A549 (cell line): Measurements from ENCODE around the gene ADAMTSL3.

Experiments
- CBX2 ChIP-seq: fragments of 200-600 bp; sonication (generic); IDR thresholded peaks from 2 replicates; pipeline ENCODE4 v1.6.1; 2016; ENCODE audit warnings: low read depth, mild to moderate bottlenecking, borderline replicate concordance
- CEBPB ChIP-seq, 2 experiments: fragments of >200 bp in 1 of 2; sonication (Bioruptor Twin) in 1 of 2; formaldehyde crosslinking in 1 of 2; IDR thresholded peaks; 2 replicates each; pipeline ENCODE4 v1.6.1; 2012 to 2016
- EHMT2 ChIP-seq: fragments of 200-600 bp; sonication (generic); IDR thresholded peaks from 2 replicates; pipeline ENCODE4 v1.6.1; 2016; ENCODE audit warnings: antibody characterized with exemption, low read depth, mild to moderate bottlenecking, moderate library complexity
- EP300 ChIP-seq, 2 experiments: fragments of >200 bp; sonication (Bioruptor Twin); formaldehyde crosslinking; IDR thresholded peaks; 2 replicates in 1 of 2; 3 replicates in 1 of 2; pipeline ENCODE4 v1.6.1; 2016 to 2017
- KDM5A ChIP-seq: fragments of 200-600 bp; sonication (generic); IDR thresholded peaks from 2 replicates; pipeline ENCODE4 v1.6.1; 2016; ENCODE audit warnings: antibody characterized with exemption, mild to moderate bottlenecking
- MAFK ChIP-seq: fragments of 450-650 bp; IDR thresholded peaks from 2 replicates; pipeline ENCODE4 v1.6.1; 2014; ENCODE audit not compliant: partially characterized antibody
- MAZ ChIP-seq: fragments of 150-350 bp; IDR thresholded peaks from 2 replicates; pipeline ENCODE4 v1.6.1; 2014; ENCODE audit warnings: antibody characterized with exemption, low read depth, low read length, borderline replicate concordance
- NPAS2 ChIP-seq: fragments of 250-450 bp; sonication (Bioruptor Pico); IDR thresholded peaks from 2 replicates; pipeline ENCODE4 v1.8.0; 2022; ENCODE audit warnings: mild to moderate bottlenecking, moderate library complexity, borderline replicate concordance
- POLR2A ChIP-seq: IDR thresholded peaks from 2 replicates; pipeline ENCODE4 v1.6.1; 2012; ENCODE audit warnings: mild to moderate bottlenecking, low read length
- SMC3 ChIP-seq: fragments of >200 bp; sonication (Bioruptor Twin); formaldehyde crosslinking; IDR thresholded peaks from 3 replicates; pipeline ENCODE4 v1.6.1; 2018; ENCODE audit warnings: inconsistent platforms
- TF ChIP-seq, protein P1 (sequence below): fragments of 200-600 bp; sonication (generic); IDR thresholded peaks from 2 replicates; pipeline ENCODE4 v1.6.1; 2016; ENCODE audit warnings: antibody characterized with exemption, mild to moderate bottlenecking, moderate library complexity
- TF ChIP-seq, protein P2 (sequence below): fragments of >200 bp; sonication (Bioruptor Twin); formaldehyde crosslinking; IDR thresholded peaks from 3 replicates; pipeline ENCODE4 v1.5.1; 2016
- TF ChIP-seq, protein P3 (sequence below): IDR thresholded peaks from 2 replicates; pipeline ENCODE4 v1.6.1; 2012

DNA sequence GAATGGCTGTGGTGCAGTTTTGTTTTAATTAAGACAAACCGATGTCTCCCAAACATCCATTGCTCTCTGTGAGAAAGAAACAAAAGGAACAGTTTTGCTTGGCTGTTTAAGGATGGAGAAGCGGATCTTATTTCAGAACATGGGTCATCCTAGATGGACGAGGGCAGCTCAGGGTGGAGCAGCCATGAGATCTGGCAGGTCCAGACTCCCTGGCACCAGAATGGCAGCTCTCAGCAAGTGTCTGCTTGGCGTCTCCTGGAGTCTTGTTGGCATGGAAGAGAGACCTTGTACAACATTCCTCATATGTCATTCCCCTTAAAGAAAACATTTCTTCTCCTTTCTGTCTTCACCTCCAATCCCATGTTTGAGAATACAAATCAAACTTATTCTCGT, 93.8 kb downstream of the ADAMTSL3 start:
- TF ChIP-seq SMC3, result no peak
- TF ChIP-seq, protein P1, sequence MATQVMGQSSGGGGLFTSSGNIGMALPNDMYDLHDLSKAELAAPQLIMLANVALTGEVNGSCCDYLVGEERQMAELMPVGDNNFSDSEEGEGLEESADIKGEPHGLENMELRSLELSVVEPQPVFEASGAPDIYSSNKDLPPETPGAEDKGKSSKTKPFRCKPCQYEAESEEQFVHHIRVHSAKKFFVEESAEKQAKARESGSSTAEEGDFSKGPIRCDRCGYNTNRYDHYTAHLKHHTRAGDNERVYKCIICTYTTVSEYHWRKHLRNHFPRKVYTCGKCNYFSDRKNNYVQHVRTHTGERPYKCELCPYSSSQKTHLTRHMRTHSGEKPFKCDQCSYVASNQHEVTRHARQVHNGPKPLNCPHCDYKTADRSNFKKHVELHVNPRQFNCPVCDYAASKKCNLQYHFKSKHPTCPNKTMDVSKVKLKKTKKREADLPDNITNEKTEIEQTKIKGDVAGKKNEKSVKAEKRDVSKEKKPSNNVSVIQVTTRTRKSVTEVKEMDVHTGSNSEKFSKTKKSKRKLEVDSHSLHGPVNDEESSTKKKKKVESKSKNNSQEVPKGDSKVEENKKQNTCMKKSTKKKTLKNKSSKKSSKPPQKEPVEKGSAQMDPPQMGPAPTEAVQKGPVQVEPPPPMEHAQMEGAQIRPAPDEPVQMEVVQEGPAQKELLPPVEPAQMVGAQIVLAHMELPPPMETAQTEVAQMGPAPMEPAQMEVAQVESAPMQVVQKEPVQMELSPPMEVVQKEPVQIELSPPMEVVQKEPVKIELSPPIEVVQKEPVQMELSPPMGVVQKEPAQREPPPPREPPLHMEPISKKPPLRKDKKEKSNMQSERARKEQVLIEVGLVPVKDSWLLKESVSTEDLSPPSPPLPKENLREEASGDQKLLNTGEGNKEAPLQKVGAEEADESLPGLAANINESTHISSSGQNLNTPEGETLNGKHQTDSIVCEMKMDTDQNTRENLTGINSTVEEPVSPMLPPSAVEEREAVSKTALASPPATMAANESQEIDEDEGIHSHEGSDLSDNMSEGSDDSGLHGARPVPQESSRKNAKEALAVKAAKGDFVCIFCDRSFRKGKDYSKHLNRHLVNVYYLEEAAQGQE, result no peak
- TF ChIP-seq EP300 (IDR thresholded peaks at IDR 0.05), result no peak
- no peak for TF ChIP-seq CBX2
- TF ChIP-seq KDM5A, result no peak
- no peak for TF ChIP-seq MAZ
- no peak for TF ChIP-seq POLR2A
- TF ChIP-seq, protein P2, sequence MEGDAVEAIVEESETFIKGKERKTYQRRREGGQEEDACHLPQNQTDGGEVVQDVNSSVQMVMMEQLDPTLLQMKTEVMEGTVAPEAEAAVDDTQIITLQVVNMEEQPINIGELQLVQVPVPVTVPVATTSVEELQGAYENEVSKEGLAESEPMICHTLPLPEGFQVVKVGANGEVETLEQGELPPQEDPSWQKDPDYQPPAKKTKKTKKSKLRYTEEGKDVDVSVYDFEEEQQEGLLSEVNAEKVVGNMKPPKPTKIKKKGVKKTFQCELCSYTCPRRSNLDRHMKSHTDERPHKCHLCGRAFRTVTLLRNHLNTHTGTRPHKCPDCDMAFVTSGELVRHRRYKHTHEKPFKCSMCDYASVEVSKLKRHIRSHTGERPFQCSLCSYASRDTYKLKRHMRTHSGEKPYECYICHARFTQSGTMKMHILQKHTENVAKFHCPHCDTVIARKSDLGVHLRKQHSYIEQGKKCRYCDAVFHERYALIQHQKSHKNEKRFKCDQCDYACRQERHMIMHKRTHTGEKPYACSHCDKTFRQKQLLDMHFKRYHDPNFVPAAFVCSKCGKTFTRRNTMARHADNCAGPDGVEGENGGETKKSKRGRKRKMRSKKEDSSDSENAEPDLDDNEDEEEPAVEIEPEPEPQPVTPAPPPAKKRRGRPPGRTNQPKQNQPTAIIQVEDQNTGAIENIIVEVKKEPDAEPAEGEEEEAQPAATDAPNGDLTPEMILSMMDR, result no peak
- TF ChIP-seq, protein P3, sequence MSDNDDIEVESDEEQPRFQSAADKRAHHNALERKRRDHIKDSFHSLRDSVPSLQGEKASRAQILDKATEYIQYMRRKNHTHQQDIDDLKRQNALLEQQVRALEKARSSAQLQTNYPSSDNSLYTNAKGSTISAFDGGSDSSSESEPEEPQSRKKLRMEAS, result no peak
- no peak for TF ChIP-seq MAFK
- no peak for TF ChIP-seq CEBPB (IDR thresholded peaks at IDR 0.05)
- TF ChIP-seq NPAS2 (CRISPR knock-in tag), result no peak
- no peak for TF ChIP-seq EHMT2
